ENCODE data around the gene SYK.

The SYK gene

DNA sequence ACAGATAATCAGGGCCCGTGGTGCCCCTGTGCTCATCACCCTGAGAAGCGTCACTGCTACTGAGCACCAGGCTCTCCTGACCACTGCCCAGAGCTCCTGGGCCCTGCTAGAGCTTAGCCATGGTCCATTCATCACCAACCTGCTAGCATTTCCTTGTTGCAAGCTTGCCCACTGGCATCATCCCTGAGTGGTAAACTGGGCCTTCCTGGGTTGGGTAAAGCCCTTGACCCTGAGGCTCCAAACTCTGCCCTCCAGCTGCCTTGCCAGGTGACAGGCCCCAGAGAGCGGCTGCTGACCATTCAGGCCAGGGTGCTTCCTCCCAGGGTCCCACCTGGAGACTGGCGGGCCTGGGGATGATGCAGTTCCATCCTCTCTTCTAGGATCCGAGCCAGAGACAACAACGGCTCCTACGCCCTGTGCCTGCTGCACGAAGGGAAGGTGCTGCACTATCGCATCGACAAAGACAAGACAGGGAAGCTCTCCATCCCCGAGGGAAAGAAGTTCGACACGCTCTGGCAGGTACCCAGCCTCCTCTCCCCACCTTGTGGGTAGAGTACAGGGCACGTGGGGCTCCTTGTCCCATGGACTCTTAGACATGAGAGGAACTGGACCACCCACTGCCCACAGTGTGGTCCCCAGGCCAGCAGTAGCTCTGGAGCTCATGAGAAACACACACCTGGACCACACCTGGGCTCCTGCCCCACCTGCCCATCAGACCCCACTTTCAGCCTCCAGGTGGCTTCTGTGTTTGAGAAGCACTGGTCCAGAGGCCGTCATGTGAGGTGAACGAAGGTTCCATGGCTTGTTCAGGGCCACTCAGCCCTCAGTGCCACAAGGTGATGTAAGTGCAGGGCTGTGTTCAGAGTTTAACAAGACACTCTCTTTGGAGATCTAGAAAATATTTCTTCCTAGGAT, 60.5 kb downstream of the SYK start:
- H3K4me3 ChIP-seq (replicated peaks; ENCODE audit: low read depth, low read length): no peak overlapping the region
- no peak for DNase-seq (ENCODE audit: extremely low read depth, low read depth)
- TF ChIP-seq, protein P1, sequence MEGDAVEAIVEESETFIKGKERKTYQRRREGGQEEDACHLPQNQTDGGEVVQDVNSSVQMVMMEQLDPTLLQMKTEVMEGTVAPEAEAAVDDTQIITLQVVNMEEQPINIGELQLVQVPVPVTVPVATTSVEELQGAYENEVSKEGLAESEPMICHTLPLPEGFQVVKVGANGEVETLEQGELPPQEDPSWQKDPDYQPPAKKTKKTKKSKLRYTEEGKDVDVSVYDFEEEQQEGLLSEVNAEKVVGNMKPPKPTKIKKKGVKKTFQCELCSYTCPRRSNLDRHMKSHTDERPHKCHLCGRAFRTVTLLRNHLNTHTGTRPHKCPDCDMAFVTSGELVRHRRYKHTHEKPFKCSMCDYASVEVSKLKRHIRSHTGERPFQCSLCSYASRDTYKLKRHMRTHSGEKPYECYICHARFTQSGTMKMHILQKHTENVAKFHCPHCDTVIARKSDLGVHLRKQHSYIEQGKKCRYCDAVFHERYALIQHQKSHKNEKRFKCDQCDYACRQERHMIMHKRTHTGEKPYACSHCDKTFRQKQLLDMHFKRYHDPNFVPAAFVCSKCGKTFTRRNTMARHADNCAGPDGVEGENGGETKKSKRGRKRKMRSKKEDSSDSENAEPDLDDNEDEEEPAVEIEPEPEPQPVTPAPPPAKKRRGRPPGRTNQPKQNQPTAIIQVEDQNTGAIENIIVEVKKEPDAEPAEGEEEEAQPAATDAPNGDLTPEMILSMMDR (IDR thresholded peaks at IDR 0.05; ENCODE audit: low read depth, low read length, missing control alignments): no peak

DNA sequence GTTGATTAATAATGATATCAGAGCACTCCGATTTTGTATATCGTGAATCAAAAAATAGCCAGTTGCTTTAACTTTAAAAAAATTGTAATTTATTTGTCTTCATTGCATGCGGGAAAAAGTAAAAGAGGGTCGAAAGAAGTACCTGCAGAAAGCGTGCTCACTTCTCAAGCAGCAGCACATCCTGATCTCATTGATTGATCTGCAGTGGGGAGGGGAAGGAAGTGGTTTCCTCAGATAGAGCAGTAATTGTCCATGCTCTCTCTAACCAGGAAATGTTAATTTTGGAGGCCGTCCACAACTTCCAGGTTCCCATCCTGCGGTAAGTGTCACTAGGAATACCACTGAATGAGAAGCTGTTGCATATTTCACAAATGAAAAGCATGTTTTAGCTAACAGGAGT, 63.2 kb downstream of the SYK start:
- no peak overlapping the region for H3K4me3 ChIP-seq (replicated peaks; ENCODE audit: low read depth, low read length)
- DNase-seq (ENCODE audit: extremely low read depth, low read depth): no peak
- TF ChIP-seq, protein P1 (IDR thresholded peaks at IDR 0.05; ENCODE audit: low read depth, low read length, missing control alignments): no peak

DNA sequence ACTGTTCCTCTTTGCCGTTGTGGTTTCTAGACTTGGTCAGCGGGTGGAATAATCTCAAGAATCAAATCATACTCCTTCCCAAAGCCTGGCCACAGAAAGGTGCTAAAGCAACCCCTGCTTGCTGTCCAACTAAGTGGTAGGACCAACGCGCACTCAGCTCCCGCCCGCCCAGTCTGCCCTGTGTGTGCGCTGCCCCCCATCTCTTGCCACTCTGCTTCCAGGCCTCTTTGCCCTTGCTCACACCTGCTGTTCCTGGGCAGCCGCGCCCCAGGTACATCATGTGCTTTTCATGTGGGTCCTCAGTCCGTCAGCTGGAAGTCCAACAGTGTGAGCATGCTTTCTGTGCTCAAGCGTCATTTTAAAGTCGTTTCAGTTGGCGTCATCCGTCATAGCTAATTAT, 65.5 kb downstream of the SYK start:
- TF ChIP-seq, protein P1 (IDR thresholded peaks at IDR 0.05; ENCODE audit: low read depth, low read length, missing control alignments): no peak
- no peak for DNase-seq (ENCODE audit: extremely low read depth, low read depth)
- no peak overlapping the region for H3K4me3 ChIP-seq (replicated peaks; ENCODE audit: low read depth, low read length)

DNA sequence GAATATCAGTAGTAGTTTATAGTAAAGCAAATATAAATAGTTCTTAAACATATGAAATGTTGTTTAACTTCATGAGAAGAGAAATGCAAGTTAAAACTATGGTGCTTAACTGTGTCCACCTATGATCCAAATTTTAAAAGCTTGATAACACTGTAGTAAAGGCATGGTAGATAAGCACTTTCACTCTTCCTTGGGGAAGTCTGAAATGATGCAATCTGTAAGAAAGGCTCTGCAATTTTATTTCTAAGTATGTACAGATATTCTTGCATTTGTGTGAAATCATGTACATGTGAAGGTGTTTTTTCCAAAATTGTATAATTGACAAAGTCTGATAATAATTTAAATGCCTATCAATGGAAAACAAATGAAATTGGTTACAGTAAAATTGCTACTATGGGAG, 66.9 kb downstream of the SYK start:
- no peak for DNase-seq (ENCODE audit: extremely low read depth, low read depth)

GRCh38 chr9:90869361-90869760, 67.7 kb downstream of the SYK start:
- no peak overlapping the region for H3K4me3 ChIP-seq (replicated peaks; ENCODE audit: low read depth, low read length)
- DNase-seq (ENCODE audit: extremely low read depth, low read depth): no peak
- TF ChIP-seq, protein P1 (IDR thresholded peaks at IDR 0.05; ENCODE audit: low read depth, low read length, missing control alignments): no peak

More for the DNA sequence above, 66.9 kb downstream of the SYK start:
- no peak overlapping the region for H3K4me3 ChIP-seq (replicated peaks; ENCODE audit: low read depth, low read length)
- TF ChIP-seq, protein P1 (IDR thresholded peaks at IDR 0.05; ENCODE audit: low read depth, low read length, missing control alignments): no peak

- H3K4me3 ChIP-seq (replicated peaks; ENCODE audit: low read depth, low read length): no peak overlapping the region
- no peak for DNase-seq (ENCODE audit: extremely low read depth, low read depth)
- TF ChIP-seq, protein P1 (IDR thresholded peaks at IDR 0.05; ENCODE audit: low read depth, low read length, missing control alignments): peak; percentile 83
Observed at GRCh38 chr9:90870621-90871326, 69.2 kb downstream of the SYK start.

Data from HFF-Myc (cell line).